Peyer's patch (tissue), 4 donors: ENCODE data around the gene EPS8. TPM values are rescaled to one million over a fixed set of nuclear protein-coding genes. Genes with fewer than 3 reads are reported as not detected.

ENCODE experiments used
- DNase-seq, 3 donors: peaks; one replicate each; pipeline ENCODE4 v3.0.0-alpha.2; 2017 to 2019
- H3K27ac ChIP-seq, 4 donors: fragments of 200-600 bp; sonication (generic); one replicate each; pipeline ENCODE4 v1.5.1; 2016 to 2019
- H3K27me3 ChIP-seq, 2 donors: fragments of 200-600 bp; sonication (generic); one replicate each; pipeline ENCODE4 v1.5.1; 2019
- H3K36me3 ChIP-seq, 3 donors: fragments of 200-600 bp; sonication (generic); one replicate each; pipeline ENCODE4 v1.5.1; 2016 to 2019
- H3K4me1 ChIP-seq, 4 donors: fragments of 200-600 bp; sonication (generic); one replicate each; pipeline ENCODE4 v1.5.1; 2016 to 2019
- H3K4me3 ChIP-seq, 4 donors: fragments of 200-600 bp; sonication (generic); 1 replicate in 3 of 4; 2 replicates in 1 of 4; pipeline ENCODE4 v1.5.1; 2016 to 2019; ENCODE audit warnings: mild to moderate bottlenecking in 1 of 4
- H3K9me3 ChIP-seq, 4 donors: fragments of 200-600 bp; sonication (generic); one replicate each; pipeline ENCODE4 v1.5.1; 2016 to 2019; ENCODE audit warnings: mild to moderate bottlenecking in 1 of 4
- CTCF ChIP-seq, 6 experiments: fragments of 450-650 bp in 4 of 6; fragments of 200-600 bp in 2 of 6; sonication (generic) in 1 of 6; IDR thresholded peaks; one replicate each; pipeline ENCODE4 v1.5.1; 2017 to 2019; ENCODE audit warnings: antibody characterized with exemption in 6 of 6, mild to moderate bottlenecking in 3 of 6, moderate library complexity in 1 of 6
- POLR2A ChIP-seq, 2 donors: fragments of 450-650 bp; IDR thresholded peaks; one replicate each; pipeline ENCODE4 v1.5.1; 2017; ENCODE audit warnings: antibody characterized with exemption in 2 of 2, mild to moderate bottlenecking in 2 of 2, moderate library complexity in 2 of 2
- total RNA-seq, 4 donors: library from RNA; depleted of rRNA; stranded (reverse); fragments of >200 nt; gene quantifications; one replicate each; pipeline ENCODE4 v1.1.0, GENCODE V29; 2016

EPS8 gene
- total RNA-seq, 4 donors from 2014 or later, result 57.8 to 168 (median 129) TPM

GRCh38 chr12:15636060-15636890, 152.9 kb downstream of the EPS8 start:
- Histone ChIP-seq H3K9me3 (no peaks in the 10 kb centered on the region), H3K27ac (no peak overlapping the region), H3K36me3 (peaks cover 0 to 24% (median 0%) of the 10 kb centered on the region in 3 donors), H3K4me1 (no peaks in the 10 kb centered on the region), H3K4me3 (no peak overlapping the region), H3K27me3 (no peaks in the 10 kb centered on the region)
- DNase-seq, result no peak
- no peak for TF ChIP-seq CTCF (IDR thresholded peaks at IDR 0.05)
- TF ChIP-seq POLR2A (IDR thresholded peaks at IDR 0.05), result no peak

- H3K9me3 ChIP-seq, result no peaks in the 10 kb centered on the region
- H3K27ac ChIP-seq, result no peak overlapping the region
- no peak overlapping the region for H3K4me3 ChIP-seq
- DNase-seq, result no peak
- no peaks in the 10 kb centered on the region for H3K27me3 ChIP-seq
- H3K4me1 ChIP-seq, result no peaks in the 10 kb centered on the region
- peaks cover 0 to 12% (median 0%) of the 10 kb centered on the region in 3 donors for H3K36me3 ChIP-seq
- TF ChIP-seq POLR2A (IDR thresholded peaks at IDR 0.05) (no peak), CTCF (IDR thresholded peaks at IDR 0.05) (no peak)
These were observed 155.0 kb downstream of the EPS8 start for GRCh38 chr12:15634010-15634683.

- Histone ChIP-seq H3K4me3 (no peak overlapping the region), H3K27me3 (no peaks in the 10 kb centered on the region), H3K4me1 (peaks cover 0 to 5% (median 0%) of the 10 kb centered on the region in 4 donors), H3K9me3 (no peaks in the 10 kb centered on the region), H3K36me3 (peaks cover 0 to 9% (median 0%) of the 10 kb centered on the region in 3 donors), H3K27ac (no peak overlapping the region)
- DNase-seq, result no peak
- no peak for TF ChIP-seq POLR2A (IDR thresholded peaks at IDR 0.05)
- no peak for TF ChIP-seq CTCF (IDR thresholded peaks at IDR 0.05)
These were observed 156.0 kb downstream of the EPS8 start for GRCh38 chr12:15633201-15633600.

GRCh38 chr12:15632708-15633107, 156.5 kb downstream of the EPS8 start:
- H3K9me3 ChIP-seq, result no peaks in the 10 kb centered on the region
- peaks cover 0 to 5% (median 0%) of the 10 kb centered on the region in 4 donors for H3K4me1 ChIP-seq
- peaks cover 0 to 9% (median 0%) of the 10 kb centered on the region in 3 donors for H3K36me3 ChIP-seq
- H3K27me3 ChIP-seq, result no peaks in the 10 kb centered on the region
- TF ChIP-seq CTCF (IDR thresholded peaks at IDR 0.05) (no peak), POLR2A (IDR thresholded peaks at IDR 0.05) (no peak)
- no peak for DNase-seq
- no peak overlapping the region for H3K4me3 ChIP-seq
- H3K27ac ChIP-seq, result no peak overlapping the region

- Histone ChIP-seq H3K4me3 (no peak overlapping the region), H3K27ac (peak overlapping the region in 2 of 4 donors; percentile 69 to 71), H3K4me1 (peaks cover 0 to 5% (median 0%) of the 10 kb centered on the region in 4 donors), H3K27me3 (no peaks in the 10 kb centered on the region), H3K9me3 (no peaks in the 10 kb centered on the region), H3K36me3 (peaks cover 0 to 12% (median 0%) of the 10 kb centered on the region in 3 donors)
- no peak for DNase-seq
- TF ChIP-seq POLR2A (IDR thresholded peaks at IDR 0.05) (no peak), CTCF (IDR thresholded peaks at IDR 0.05) (no peak)
These were observed 158.0 kb downstream of the EPS8 start for GRCh38 chr12:15631007-15631715.
